Natural killer cell (primary cell): ENCODE data around the gene MAML3. TPM values are rescaled to one million over a fixed set of nuclear protein-coding genes. Genes with fewer than 3 reads are reported as not detected.

Experiments used
- ATAC-seq, 3 donors: fragments of 150-1000 bp in 2 of 3; fragments of 200-7000 bp in 1 of 3; cut with Tn5 transposase; 1 replicate in 1 of 3; 2 replicates in 2 of 3; pipeline ENCODE4 v1.10.0; 2021; ENCODE audit warnings: mild to moderate bottlenecking in 2 of 3, moderate library complexity in 2 of 3
- DNase-seq, 2 donors: peaks; one replicate each; pipeline versions ENCODE4 v3.0.0 to v3.0.0-alpha.2; 2013 to 2021; ENCODE audit warnings: mixed read lengths in 1 of 2
- H3K27ac ChIP-seq: one replicate; pipeline ENCODE4 v1.5.1; 2013; ENCODE audit warnings: mild to moderate bottlenecking, low read length
- H3K27me3 ChIP-seq: one replicate; pipeline ENCODE4 v1.6.1; 2013; ENCODE audit warnings: low read length; ENCODE audit not compliant: control insufficient read depth, insufficient read depth
- H3K36me3 ChIP-seq: one replicate; pipeline ENCODE4 v1.6.1; 2013; ENCODE audit warnings: low read length; ENCODE audit not compliant: control insufficient read depth, insufficient read depth
- H3K4me1 ChIP-seq: one replicate; pipeline ENCODE4 v1.6.1; 2013; ENCODE audit warnings: low read length; ENCODE audit not compliant: control insufficient read depth, insufficient read depth
- H3K4me3 ChIP-seq: one replicate; pipeline ENCODE4 v1.5.1; 2013; ENCODE audit warnings: low read length
- H3K9me3 ChIP-seq: one replicate; pipeline ENCODE4 v1.6.1; 2013; ENCODE audit warnings: low read length; ENCODE audit not compliant: control insufficient read depth, insufficient read depth
- H3K27ac Mint-ChIP-seq, 2 donors: one replicate each; pipeline ENCODE4 v1.8.0; 2022; ENCODE audit warnings: mild to moderate bottlenecking in 2 of 2, mixed read lengths in 2 of 2, moderate library complexity in 1 of 2
- H3K27me3 Mint-ChIP-seq, 2 donors: one replicate each; pipeline ENCODE4 v1.8.0; 2022; ENCODE audit warnings: low read depth in 2 of 2, mixed read lengths in 2 of 2
- H3K36me3 Mint-ChIP-seq: one replicate; pipeline ENCODE4 v1.8.0; 2022; ENCODE audit warnings: mixed read lengths
- H3K4me1 Mint-ChIP-seq, 2 donors: one replicate each; pipeline ENCODE4 v1.8.0; 2022; ENCODE audit warnings: mixed read lengths in 2 of 2
- H3K4me3 Mint-ChIP-seq: one replicate; pipeline ENCODE4 v1.8.0; 2022; ENCODE audit warnings: mild to moderate bottlenecking, moderate library complexity, mixed read lengths
- H3K9me3 Mint-ChIP-seq, 2 donors: one replicate each; pipeline ENCODE4 v1.8.0; 2022; ENCODE audit warnings: mixed read lengths in 2 of 2
- WGBS: methylation state at CpG from one replicate; pipeline ENCODE4 v1.1.7; 2013; ENCODE audit warnings: missing lambda C conversion rate; ENCODE audit not compliant: insufficient coverage; 5-methylcytosine and 5-hydroxymethylcytosine counted together
- intact Hi-C: fragments of 100-400 bp; cut with micrococcal nuclease; formaldehyde crosslinking; loops from one replicate; pipeline ENCODE4 v1.14.2; 2022
- total RNA-seq, 4 donors: library from RNA; stranded (reverse); fragments of 120-200 nt in 1 of 4; gene quantifications; one replicate each; pipeline versions ENCODE4 v1.2.3 to v1.2.4, GENCODE V29; 2013 to 2022
- TF ChIP-seq, protein P1 (sequence below): fragments of 200-600 bp; IDR thresholded peaks from one replicate; pipeline ENCODE4 v1.8.0; 2022; ENCODE audit warnings: antibody characterized with exemption

The MAML3 gene
- total RNA-seq, 3 donors from 2014 or later (not counting 1 experiment from before 2014, with no cell fraction given): 1.7 to 5.6 (median 2.8) TPM

GRCh38 chr4:140144050-140144449 is 9.9 kb downstream of the MAML3 start:
- Histone ChIP-seq H3K27ac (no peak overlapping the region), H3K4me1 (no peaks in the 10 kb centered on the region), H3K36me3 (no peaks in the 10 kb centered on the region), H3K4me3 (no peak overlapping the region), H3K27me3 (no peaks in the 10 kb centered on the region), H3K9me3 (no peaks in the 10 kb centered on the region)
- intact Hi-C loops: no loop called here
- H3K27me3 Mint-ChIP-seq: peaks cover 13 to 16% of the 10 kb centered on the region in 2 donors
- no peak for ATAC-seq
- no peaks in the 10 kb centered on the region for H3K4me1 Mint-ChIP-seq
- TF ChIP-seq, protein P1, sequence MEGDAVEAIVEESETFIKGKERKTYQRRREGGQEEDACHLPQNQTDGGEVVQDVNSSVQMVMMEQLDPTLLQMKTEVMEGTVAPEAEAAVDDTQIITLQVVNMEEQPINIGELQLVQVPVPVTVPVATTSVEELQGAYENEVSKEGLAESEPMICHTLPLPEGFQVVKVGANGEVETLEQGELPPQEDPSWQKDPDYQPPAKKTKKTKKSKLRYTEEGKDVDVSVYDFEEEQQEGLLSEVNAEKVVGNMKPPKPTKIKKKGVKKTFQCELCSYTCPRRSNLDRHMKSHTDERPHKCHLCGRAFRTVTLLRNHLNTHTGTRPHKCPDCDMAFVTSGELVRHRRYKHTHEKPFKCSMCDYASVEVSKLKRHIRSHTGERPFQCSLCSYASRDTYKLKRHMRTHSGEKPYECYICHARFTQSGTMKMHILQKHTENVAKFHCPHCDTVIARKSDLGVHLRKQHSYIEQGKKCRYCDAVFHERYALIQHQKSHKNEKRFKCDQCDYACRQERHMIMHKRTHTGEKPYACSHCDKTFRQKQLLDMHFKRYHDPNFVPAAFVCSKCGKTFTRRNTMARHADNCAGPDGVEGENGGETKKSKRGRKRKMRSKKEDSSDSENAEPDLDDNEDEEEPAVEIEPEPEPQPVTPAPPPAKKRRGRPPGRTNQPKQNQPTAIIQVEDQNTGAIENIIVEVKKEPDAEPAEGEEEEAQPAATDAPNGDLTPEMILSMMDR: no peak
- no peak overlapping the region for H3K27ac Mint-ChIP-seq
- DNase-seq: no peak
- WGBS: 92% methylated on average over 4 of the region's 5 CpGs
- no peak overlapping the region for H3K4me3 Mint-ChIP-seq
- no peaks in the 10 kb centered on the region for H3K9me3 Mint-ChIP-seq
- no peaks in the 10 kb centered on the region for H3K36me3 Mint-ChIP-seq

DNA sequence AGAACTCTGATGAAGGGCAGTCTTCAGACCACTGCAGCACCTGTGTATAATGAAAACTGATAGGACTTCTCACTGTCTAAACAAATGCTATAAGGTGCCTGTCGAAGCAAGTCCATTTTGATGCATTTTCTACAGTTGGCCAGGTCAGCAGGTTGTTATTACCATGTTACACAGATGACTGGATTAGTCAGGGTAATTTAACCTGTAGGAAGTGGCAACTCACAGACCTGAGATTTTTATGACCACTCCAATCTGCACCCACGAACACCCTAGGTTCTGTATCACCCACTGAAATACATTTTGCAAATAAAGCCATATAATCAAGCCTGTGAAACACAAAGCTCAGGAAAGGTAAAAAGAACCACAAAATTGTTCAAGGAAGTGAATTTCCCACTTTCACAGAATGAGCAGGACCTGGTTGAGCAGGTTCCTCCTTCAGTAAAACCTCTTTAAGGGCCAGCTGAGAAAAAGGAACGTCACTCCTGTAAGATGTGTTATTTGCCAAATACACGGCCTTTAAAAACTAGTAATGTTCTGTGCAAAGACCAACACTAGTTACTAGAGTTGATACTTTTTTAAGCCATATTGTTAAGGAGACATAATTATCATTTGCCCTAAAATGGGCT is 12.7 kb downstream of the MAML3 start:
- Mint-ChIP-seq H3K27me3 (peaks cover 17 to 25% of the 10 kb centered on the region in 2 donors), H3K4me1 (no peaks in the 10 kb centered on the region), H3K4me3 (no peak overlapping the region), H3K27ac (no peak overlapping the region), H3K36me3 (no peaks in the 10 kb centered on the region), H3K9me3 (no peaks in the 10 kb centered on the region)
- no peaks in the 10 kb centered on the region for H3K4me1 ChIP-seq
- no peak overlapping the region for H3K27ac ChIP-seq
- no peaks in the 10 kb centered on the region for H3K9me3 ChIP-seq
- no peaks in the 10 kb centered on the region for H3K36me3 ChIP-seq
- ATAC-seq (no peak), DNase-seq (no peak)
- H3K4me3 ChIP-seq: no peak overlapping the region
- no peaks in the 10 kb centered on the region for H3K27me3 ChIP-seq
- intact Hi-C loops: no loop called here
- TF ChIP-seq, protein P1: no peak
- WGBS: 57% methylated on average over 4 of the region's 4 CpGs

DNA sequence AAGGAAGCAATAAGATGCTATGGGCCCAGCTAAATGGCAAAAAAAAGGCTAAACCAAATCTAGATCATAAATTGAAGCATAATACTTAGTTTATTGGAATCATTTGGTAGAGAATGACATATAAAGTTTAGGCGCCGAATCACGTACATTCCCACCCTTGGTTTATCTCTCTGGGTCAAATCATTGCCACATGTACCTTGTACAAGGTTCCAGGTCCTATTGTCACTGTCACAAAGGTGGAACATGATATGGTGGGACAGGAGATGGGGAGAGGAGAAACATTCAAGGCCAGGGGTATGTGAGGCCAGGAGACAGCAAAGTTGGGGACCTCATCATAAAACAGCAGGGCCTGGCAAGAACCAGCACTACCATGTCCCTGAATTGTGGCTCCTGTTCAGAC is 13.4 kb downstream of the MAML3 start:
- peaks cover 17 to 25% of the 10 kb centered on the region in 2 donors for H3K27me3 Mint-ChIP-seq
- TF ChIP-seq, protein P1: no peak
- intact Hi-C loops: no loop called here
- ATAC-seq (no peak), DNase-seq (no peak)
- no peaks in the 10 kb centered on the region for H3K36me3 Mint-ChIP-seq
- Histone ChIP-seq H3K27me3 (no peaks in the 10 kb centered on the region), H3K36me3 (no peaks in the 10 kb centered on the region), H3K9me3 (no peaks in the 10 kb centered on the region), H3K4me3 (no peak overlapping the region), H3K27ac (no peak overlapping the region), H3K4me1 (no peaks in the 10 kb centered on the region)
- H3K4me3 Mint-ChIP-seq: no peak overlapping the region
- H3K9me3 Mint-ChIP-seq: no peaks in the 10 kb centered on the region
- no peaks in the 10 kb centered on the region for H3K4me1 Mint-ChIP-seq
- no peak overlapping the region for H3K27ac Mint-ChIP-seq
- 100% methylated on average over 3 of the region's 3 CpGs for WGBS

DNA sequence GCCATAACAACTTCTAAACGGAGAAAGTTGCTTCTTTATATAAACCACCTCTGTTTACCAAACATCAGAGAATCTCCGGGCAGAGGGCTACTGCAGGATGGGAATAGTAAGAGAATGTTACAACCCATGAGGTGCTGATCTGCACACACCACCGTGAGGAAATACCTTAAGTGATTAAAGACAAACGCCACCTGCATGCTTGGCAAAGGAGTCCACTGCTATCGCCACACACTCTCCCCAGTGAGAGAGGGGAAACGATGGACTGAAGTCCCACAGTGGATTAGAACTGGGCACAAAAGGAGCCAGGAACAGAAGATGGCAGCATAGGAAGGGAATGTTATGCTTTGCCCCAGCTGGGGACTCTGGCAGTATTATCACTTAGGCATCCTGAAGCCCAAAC is 15.6 kb downstream of the MAML3 start:
- ATAC-seq (no peak), DNase-seq (no peak)
- H3K36me3 Mint-ChIP-seq: no peaks in the 10 kb centered on the region
- no peaks in the 10 kb centered on the region for H3K9me3 Mint-ChIP-seq
- H3K36me3 ChIP-seq: no peaks in the 10 kb centered on the region
- H3K4me3 ChIP-seq: no peak overlapping the region
- no peaks in the 10 kb centered on the region for H3K4me1 ChIP-seq
- H3K4me3 Mint-ChIP-seq: no peak overlapping the region
- no peaks in the 10 kb centered on the region for H3K9me3 ChIP-seq
- WGBS: 84% methylated on average over 6 of the region's 6 CpGs
- no peaks in the 10 kb centered on the region for H3K4me1 Mint-ChIP-seq
- no peaks in the 10 kb centered on the region for H3K27me3 ChIP-seq
- no peak overlapping the region for H3K27ac Mint-ChIP-seq
- TF ChIP-seq, protein P1: no peak
- peaks cover 18 to 19% of the 10 kb centered on the region in 2 donors for H3K27me3 Mint-ChIP-seq
- no peak overlapping the region for H3K27ac ChIP-seq
- intact Hi-C loops: no loop called here
